KBM-7 (cell line): ENCODE measurements around the gene TXNL1.
"Not testable (repeated sequence)": the region's sequence is repeated elsewhere in the genome, so short reads cannot be mapped to it uniquely, and the experiment has no call there.

ENCODE experiments used
- DNase-seq: peaks from one replicate; pipeline ENCODE4 v3.0.0-alpha.2; 2015
- in situ Hi-C: fragments of 300-500 bp; cut with MboI; formaldehyde crosslinking; loops from 2 replicates; pipeline ENCODE4 v1.14.3; 2020; ENCODE audit warnings: low sequenced_read_pairs, low pct_unique_long_range_greater_than_20kb, mixed read lengths

Gene TXNL1

DNA sequence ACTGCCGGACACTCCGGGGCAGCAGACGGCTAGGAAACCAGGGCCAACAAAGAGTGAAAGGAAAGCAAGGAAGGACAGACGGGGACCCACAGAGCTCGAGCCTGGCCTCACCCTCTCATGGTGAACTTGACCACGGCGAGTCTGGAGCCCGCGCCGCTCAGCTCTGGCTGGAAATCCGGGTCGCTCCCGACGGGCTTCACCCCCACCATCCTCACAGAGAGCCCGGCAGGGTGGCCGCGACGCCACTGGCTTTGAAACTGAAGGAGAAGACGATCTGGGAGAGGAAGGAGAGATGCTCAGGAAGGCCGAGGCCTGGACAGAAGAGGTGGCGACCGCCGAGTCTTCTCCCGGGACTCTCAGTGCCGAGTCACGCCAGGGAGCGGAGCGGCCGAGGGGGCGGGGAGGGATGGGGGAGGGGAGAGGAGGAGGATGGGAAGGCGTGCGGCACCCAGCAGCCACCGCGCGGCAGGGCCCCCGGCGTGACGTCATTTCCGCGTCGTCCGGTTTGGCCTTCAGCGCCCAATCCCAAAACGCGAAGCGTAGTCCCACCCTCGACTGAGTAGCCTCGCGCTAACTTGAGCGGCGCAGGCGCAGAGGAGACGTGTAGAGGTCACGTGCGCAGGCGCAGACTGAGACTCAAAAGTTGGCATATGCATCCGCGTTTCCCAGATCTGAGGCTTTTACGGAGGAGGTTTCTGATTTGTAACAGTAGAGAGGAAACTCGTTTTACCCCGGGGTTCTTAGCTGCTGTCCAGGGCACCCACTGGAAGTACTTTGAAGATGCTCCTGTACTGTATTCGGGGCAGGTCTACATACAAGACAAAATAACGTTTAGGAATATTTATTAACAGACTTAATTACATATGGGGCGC, at the start of gene TXNL1:
TSS of gene TXNL1 (minus strand) at position 361 of the 872 bp plus-strand sequence. CDS start at position 209, 152 bp downstream.
- in situ Hi-C loops: no loop called here
- DNase-seq: peak; percentile 98

DNA sequence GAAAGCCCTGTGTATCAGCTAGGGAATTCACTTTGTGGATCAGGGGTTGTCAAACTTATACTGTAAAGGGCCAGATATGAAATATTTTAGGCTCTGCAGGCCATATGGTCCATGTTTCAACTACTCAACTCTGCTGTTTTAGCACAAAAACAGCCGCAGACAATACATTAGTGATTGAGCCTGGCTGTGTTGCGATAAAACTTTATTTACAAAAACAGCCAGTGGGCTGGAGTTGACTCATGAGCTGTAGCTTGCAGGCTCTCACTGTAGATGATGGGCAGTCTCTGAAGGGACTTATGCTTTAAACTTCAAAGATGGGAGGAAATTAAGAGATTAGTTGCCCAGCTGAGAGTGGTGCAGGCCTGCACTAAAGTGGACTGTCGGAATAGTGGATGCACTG, 45.9 kb upstream of the TXNL1 start:
- no peak for DNase-seq
- in situ Hi-C loops: no loop called here

DNA sequence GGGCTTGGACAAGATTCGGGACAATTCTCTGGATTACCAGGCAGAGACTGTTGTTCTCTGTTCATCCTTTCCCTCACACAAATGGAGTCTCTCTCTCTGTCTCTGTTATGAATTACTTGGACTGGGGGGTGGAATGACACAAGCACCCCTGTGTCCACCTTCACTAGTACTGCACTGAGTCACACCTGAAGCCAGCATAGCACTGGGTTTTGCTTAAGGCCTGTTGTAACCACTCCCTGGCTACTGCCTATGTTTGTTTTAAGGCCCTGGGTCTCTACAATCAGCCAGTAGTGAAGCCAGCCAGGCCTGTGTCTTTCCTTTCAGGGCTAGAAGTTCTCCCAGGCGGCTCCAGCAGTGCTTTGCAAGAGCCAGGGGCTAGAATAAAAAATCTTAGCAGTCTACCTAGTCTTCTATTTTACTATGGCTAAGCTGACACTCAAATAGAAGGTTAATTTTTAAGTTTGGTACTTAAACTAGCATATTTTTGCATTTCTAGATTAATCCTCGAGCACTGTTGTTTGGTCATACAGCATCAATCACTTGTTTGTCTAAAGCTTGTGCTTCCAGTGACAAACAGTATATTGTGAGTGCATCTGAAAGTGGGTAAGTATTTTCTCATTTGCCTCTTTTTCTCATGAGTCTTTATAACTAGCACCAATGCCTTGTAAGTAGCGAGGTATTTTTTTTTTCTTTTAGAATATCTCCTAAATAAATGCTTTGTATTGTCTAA, 40.6 kb upstream of the TXNL1 start:
- in situ Hi-C loops: no loop called here
- DNase-seq: no peak

DNA sequence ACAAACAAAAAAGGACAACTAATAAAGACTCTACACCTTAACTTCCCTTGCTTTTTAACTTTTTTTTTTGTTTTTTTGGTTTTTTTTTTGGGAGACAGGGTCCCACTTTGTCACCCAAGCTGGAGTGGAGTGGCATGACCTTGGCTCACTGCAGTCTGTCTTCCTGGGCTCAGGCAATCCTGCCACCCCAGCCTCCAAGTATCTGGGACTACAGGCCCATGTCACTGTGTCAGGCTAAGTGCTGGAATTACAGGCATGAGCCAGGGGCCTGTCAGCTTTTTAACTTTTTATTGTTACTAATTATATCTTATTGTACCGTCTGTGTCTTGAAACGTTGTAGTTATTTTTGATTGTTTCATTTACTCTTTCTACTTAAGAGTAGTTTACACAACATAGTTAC, 38.2 kb upstream of the TXNL1 start:
- no peak for DNase-seq
- in situ Hi-C loops: no loop called here

DNA sequence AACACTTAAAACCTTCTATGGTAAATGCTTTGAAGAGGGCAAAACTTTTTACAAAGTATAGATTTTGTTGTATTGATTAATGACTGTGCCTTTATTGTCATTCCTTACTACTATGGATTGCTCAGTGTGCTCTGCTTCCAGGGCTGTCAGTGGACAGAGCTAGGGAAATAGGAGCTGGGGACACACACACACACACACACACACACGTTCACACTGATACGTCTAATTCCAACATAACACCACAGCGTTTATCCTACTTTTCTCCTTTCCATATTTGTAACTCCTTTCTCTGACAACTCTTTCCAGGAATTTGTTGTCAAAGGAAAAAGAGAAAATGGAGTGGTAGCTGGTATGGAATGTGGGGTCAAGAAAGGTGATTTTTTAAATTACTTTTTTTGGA, 34.6 kb upstream of the TXNL1 start:
- no peak for DNase-seq
- in situ Hi-C loops: no loop called here

DNA sequence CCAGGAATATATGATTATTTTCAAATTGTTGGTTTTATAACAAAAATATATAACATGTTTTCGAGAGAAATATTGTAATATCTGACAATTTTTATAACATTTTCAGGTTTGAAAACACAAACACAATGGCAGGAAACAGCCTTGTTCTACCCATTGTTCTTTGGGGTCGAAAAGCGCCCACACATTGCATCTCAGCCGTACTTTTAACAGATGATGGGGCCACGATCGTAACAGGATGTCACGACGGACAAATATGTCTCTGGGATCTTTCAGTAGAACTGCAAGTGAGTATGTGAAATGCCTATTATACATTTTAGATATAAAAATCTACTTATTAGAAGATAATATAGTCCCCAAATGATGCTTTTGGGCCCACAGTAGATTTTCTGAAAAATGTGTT, 34.0 kb upstream of the TXNL1 start:
- in situ Hi-C loops: no loop called here
- no peak for DNase-seq

DNA sequence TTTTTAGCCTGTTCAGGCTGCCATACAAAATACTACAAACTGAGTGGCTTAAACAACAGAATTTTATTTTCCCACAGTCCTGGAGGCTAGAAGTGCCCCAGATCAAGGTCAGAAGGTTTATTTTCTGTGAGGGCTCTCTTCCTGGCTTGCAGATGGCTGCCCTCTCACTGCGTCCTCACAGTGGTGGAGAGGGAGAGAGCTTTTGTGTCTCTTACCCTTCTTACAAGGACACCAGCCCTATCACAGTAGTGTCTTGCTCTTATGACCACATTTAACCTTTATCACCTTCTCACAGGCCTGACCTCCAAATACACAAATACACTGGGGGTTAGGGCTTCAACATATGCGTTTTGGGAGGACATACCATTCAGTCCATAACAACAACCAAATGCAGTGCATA, 24.5 kb upstream of the TXNL1 start:
- in situ Hi-C loops: no loop called here
- no peak for DNase-seq

DNA sequence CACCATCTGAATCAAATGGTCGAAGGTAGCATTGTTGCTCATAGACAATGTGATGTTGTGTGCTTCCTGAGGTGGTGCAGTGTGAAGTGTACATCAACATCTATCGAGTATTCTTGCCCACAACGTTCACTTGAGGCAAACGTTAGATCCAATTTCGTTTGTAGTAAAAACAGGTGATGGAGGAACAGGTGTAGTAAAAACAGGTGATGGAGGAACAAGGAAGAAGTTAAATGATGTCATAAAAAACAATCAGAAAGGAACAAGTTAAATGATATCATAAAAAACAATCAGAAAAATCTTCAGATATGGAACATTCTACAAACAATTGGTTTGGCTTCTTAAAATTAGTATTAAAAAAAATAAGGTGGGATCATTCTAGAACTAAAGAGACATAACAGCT, 24.1 kb upstream of the TXNL1 start:
- in situ Hi-C loops: no loop called here
- no peak for DNase-seq

DNA sequence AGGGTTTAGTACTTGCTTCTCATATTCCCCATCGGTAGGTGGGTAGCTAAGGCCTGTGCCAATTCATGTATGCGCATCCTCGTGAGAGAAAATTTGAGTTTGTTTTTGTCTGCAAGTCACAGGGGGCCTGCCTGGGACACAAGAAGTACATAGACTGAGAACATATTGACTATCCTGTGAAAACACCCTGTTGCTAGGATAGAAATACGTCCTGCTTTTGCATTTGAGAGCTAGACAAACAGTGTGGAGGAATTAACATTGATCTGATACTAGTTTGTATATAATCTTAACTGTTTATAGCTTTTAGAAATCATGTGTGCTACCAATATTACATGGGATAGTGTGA, 23.6 kb upstream of the TXNL1 start:
- DNase-seq: no peak
- in situ Hi-C loops: no loop called here

DNA sequence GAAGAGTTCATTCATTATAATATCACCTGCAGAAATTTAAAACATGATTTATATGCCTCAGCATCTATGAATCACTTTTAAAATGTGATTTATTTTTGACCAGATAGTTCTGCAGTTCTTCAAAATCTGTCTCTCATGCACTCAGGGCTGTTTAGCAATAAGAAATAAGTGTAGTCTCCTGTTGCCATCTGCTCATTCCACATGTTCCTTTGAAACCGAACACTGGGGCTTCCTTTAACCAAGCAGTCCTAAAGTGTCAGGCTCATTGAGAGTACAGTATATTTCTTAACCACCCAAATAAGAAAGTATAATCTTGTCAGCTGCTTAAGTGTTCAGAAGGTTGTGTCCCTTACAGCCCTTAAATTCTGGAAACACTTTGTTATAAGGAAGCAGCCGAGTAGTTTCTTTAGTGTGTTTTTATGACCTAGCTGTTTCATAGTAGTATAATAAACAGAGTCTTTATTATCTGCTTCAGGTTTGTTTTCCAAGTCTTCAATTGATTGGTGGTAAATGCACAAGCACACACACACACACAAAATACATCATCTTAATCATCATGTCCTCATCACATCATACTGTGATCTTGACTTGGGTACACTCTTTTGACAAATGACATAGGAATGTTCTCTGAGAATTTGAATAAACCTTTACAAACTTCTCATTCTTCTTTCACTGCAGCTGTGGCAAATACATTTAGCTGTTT, 23.1 kb upstream of the TXNL1 start:
- in situ Hi-C loops: no loop called here

DNA sequence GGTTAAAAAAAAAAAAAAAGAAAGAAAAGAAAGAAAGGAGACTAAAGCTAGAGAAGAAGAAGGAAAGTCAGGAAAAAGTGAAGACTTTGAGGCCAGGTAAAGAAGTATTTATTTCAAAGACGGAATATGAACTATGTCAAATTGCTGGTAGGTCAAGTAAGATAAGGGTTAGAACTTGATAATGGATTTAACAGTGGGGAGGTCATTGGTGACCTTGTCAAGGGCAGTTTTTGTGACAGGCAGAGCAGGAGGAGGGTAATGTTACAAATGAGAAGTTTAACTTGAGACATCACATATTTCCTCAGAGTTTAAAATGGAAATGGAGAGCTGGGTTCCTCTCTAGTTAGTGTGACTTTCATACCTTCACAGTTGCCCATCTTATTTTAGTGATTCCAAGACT, 22.3 kb upstream of the TXNL1 start:
- no peak for DNase-seq
- in situ Hi-C loops: no loop called here

More for the DNA sequence above, 23.1 kb upstream of the TXNL1 start:
- DNase-seq: no peak

DNA sequence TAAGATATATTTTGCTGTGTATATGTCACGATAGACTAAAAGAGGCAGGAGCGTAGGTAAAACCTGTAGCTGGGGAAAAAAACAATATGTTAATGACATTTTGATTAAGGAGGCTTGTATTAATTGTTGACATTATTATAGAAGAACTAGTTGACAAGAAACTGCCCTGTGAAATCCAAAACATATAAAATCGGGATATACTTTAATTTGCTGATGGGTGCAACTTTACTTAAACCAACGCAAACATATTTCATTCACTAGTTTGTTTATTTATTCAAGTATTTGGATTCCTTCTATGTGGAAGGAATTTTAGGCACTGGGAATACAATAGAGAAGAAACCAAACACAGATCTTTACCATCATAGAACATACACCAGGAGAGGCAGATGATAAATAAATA, 20.7 kb upstream of the TXNL1 start:
- DNase-seq: no peak
- in situ Hi-C loops: no loop called here

DNA sequence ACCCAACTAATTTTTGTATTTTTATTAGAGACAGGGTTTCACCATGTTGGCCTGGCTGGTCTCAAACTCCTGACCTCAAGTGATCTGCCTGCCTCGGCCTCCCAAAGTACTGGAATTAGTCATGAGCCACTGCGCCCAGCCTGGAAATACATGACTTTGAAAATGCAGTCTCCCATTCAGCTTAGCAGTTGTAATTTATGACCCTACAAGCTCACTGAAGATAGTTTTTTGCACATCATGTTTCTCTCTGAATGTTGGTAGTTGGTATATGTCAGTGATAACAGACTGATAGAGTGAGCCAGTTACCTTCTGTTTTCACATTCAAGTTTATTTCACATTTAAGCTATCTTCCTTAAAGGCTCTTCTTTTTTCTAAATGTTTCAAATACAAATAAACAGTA, 19.9 kb upstream of the TXNL1 start:
- no peak for DNase-seq
- in situ Hi-C loops: no loop called here

DNA sequence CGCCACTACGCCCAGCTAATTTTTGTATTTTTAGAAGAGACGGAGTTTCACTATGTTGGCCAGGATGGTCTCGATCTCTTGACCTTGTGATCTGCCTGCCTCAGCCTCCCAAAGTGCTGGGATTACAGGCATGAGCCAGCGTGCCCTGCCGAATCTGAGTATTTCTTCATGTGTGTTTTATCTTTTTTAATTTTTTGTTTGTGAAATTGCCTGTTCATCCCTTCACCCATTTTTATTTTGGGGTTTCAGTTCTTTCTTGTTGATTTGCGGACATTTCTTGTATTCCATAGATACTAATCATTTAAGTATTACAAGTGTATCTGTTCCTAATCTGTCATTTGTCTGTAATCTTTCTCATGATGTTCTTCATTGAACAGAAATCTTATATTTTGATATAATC, 15.9 kb upstream of the TXNL1 start:
- in situ Hi-C loops, DNase-seq: not testable (repeated sequence)

DNA sequence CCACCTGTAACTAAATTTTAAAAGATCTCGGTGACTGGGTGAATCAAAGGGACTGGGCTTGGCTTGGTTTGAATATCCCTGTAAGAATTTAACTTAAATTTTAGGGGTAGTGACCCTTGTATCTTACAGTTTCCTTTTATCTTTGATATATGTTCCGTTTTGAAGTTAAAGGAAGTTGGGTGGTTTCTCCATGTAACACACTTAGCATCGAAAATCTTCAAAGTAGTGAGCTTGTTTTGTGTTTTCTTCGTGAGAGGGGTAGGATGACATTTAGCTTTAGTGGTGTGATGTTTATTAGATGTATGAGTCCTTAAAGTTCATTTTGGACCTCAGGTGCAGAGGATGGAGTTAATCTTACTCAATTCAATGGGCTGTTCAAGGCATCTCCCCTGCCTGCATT, 14.4 kb upstream of the TXNL1 start:
- no peak for DNase-seq
- in situ Hi-C loops: no loop called here

DNA sequence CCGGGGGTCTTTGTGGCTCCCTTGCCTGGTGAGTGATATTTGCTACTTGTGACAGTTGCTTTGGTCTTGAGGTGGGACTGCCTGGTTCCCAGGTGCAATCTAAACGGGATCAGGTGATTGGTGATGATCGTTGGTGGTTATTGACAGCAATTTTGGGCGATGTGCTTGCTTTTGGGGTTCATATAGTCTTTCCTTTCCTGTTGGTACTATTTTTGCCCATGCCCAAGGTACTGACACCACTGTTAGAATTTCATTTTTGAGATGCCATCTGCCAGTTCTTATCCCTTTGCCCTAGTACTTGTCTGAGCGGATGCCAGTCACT, 13.3 kb upstream of the TXNL1 start:
- DNase-seq: no peak
- in situ Hi-C loops: no loop called here

DNA sequence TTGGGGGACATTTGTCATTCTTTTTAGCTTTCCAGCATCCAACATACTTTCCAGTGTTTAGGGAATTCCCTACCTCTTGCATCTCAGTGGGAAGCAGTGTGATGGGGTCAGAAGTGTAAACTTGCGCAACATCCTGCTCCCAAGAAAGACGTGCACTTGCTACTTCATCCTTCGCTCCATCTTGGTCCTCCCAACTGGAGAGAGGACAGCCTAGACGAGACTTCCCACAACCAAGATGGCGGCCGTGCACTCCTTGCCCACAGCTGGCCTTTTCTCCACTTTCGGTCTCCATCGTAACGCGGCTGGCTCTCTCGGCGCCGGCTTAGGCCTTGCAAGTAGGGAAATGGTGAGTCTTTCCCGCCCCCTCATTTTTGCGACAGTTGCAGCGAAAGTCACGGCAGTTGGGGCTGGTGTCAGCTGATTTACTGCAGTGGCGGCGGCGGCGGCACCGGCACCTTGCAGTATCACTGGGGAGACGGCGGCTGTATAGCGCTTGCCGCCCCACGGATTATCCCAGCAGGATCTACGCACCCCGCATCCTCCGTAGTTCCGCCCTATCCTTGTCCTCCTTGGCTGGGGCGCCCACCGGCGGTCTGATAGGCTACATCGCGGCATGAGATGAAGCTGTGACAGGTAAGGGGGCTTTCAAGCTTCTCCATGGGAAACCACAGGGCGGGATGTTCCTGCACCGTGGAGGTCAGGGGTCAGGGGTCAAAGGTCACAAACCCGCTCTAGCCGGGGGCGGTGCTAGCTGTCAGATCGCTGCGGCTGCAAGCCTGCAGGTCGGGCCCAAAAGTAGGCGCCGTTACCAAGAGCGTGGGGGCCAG, 12.8 kb upstream of the TXNL1 start, which contains the start of gene WDR7:
TSS of gene WDR7 (plus strand) at position 416 of the 827 bp plus-strand sequence. CDS start 21,157 bp downstream, outside the sequence.
- peak; percentile 98 for DNase-seq
- in situ Hi-C loops: no loop called here

DNA sequence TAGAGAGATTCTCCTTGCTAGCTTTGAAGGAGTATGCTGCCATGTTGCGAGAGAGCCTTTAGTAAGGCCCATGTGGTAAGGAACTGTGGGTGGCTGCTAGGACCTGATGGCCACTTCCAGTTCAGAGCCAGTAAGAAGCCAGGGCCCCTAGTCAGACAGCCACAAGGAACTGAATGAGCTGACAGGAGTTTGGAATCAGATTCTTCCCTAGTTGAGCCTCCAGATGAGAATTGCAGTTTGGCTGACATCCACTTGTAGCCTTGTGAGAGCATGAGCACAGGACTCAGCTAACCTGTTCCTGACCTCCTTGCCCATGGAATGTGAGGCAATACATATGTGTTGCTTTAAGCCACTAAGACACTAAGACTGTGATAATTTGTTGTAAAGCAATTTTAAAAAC, 11.6 kb upstream of the TXNL1 start:
- in situ Hi-C loops: no loop called here
- no peak for DNase-seq
